ENCODE measurements around the gene HGS.

HGS gene

DNA sequence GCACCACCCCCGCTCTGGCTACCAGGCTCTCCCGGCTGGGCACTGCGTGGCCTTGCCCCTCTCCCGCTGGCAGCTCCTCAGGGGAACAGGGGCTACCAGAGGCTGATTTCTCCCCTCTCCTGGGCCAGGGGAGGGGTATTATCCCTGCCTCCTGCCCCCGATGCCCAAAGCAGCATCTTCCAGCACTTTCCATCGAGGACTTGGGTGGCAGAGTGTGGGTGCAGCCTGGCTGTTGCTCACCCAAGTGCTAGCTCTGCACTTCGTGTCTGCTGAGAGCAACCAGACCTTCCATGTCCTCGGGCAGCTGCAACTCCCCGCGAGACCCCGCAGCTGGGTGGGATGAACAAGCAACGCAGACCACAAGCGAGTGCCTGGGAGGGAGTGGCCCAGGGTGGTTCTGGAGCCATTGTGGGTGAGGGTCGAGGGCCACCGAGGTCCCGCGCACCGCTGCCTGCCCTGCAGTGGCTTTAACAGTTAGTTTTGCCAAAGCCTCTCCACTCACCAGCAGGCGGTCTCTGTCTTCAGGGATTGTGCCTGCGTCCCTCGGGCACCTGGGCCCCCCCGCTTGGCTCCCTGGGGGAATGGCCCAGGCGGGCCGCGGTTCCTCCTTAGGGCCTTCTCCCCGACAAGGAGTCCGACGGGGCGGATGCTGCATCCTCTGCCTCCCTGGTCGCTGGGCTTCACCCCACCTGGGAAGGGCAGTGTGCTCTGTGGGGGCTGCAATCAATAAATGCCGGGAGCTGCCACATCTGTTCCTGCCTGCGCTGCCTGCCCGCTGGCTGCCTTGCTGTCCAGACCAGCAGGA, 36.7 kb downstream of the HGS start:
- no peaks in the 10 kb centered on the region for H3K27me3 ChIP-seq (ENCODE audit: insufficient read depth, low read length)
- no peaks in the 10 kb centered on the region for H3K9me3 ChIP-seq (ENCODE audit: insufficient read depth, low read depth, low read length)
- no peak overlapping the region for H3K27ac ChIP-seq (ENCODE audit: low read length)
- H3K4me3 ChIP-seq (ENCODE audit: low read length), result no peak overlapping the region
- H3K36me3 ChIP-seq (ENCODE audit: insufficient read depth, low read depth, low read length), result no peaks in the 10 kb centered on the region; the same call in 1 of the 2 replicates
- no peak overlapping the region for H3K9ac ChIP-seq (ENCODE audit: low read depth, low read length)
- H3K4me1 ChIP-seq (ENCODE audit: insufficient read depth, low read length), result peaks cover 2% of the 10 kb centered on the region; the same call in 1 of the 2 replicates

- Histone ChIP-seq H3K4me3 (ENCODE audit: low read length) (no peak overlapping the region), H3K36me3 (ENCODE audit: insufficient read depth, low read depth, low read length) (no peaks in the 10 kb centered on the region; the same call in 1 of the 2 replicates), H3K27me3 (ENCODE audit: insufficient read depth, low read length) (no peaks in the 10 kb centered on the region), H3K9me3 (ENCODE audit: insufficient read depth, low read depth, low read length) (no peaks in the 10 kb centered on the region), H3K9ac (ENCODE audit: low read depth, low read length) (no peak overlapping the region), H3K27ac (ENCODE audit: low read length) (no peak overlapping the region), H3K4me1 (ENCODE audit: insufficient read depth, low read length) (peaks cover 2% of the 10 kb centered on the region; the same call in 1 of the 2 replicates)
Measured at GRCh38 chr17:81722184-81723120, 38.6 kb downstream of the HGS start.

- Histone ChIP-seq H3K4me1 (ENCODE audit: insufficient read depth, low read length) (peaks cover 2% of the 10 kb centered on the region; the same call in 1 of the 2 replicates), H3K27ac (ENCODE audit: low read length) (no peak overlapping the region)
Measured at GRCh38 chr17:81723651-81724209, 39.9 kb downstream of the HGS start.

GRCh38 chr17:81725439-81725838, 41.6 kb downstream of the HGS start:
- Histone ChIP-seq H3K36me3 (ENCODE audit: insufficient read depth, low read depth, low read length) (no peaks in the 10 kb centered on the region), H3K27me3 (ENCODE audit: insufficient read depth, low read length) (no peaks in the 10 kb centered on the region), H3K27ac (ENCODE audit: low read length) (no peak overlapping the region), H3K4me3 (ENCODE audit: low read length) (no peak overlapping the region), H3K9me3 (ENCODE audit: insufficient read depth, low read depth, low read length) (no peaks in the 10 kb centered on the region), H3K9ac (ENCODE audit: low read depth, low read length) (no peak overlapping the region), H3K4me1 (ENCODE audit: insufficient read depth, low read length) (peaks cover 2% of the 10 kb centered on the region; the same call in 1 of the 2 replicates)

More at GRCh38 chr17:81723651-81724209, 39.9 kb downstream of the HGS start:
- H3K36me3 ChIP-seq (ENCODE audit: insufficient read depth, low read depth, low read length), result no peaks in the 10 kb centered on the region
- no peak overlapping the region for H3K9ac ChIP-seq (ENCODE audit: low read depth, low read length)
- no peak overlapping the region for H3K4me3 ChIP-seq (ENCODE audit: low read length)
- no peaks in the 10 kb centered on the region for H3K9me3 ChIP-seq (ENCODE audit: insufficient read depth, low read depth, low read length)
- no peaks in the 10 kb centered on the region for H3K27me3 ChIP-seq (ENCODE audit: insufficient read depth, low read length)

- no peaks in the 10 kb centered on the region for H3K36me3 ChIP-seq (ENCODE audit: insufficient read depth, low read depth, low read length)
- no peaks in the 10 kb centered on the region for H3K9me3 ChIP-seq (ENCODE audit: insufficient read depth, low read depth, low read length)
- no peaks in the 10 kb centered on the region for H3K27me3 ChIP-seq (ENCODE audit: insufficient read depth, low read length)
- peaks cover 2% of the 10 kb centered on the region; the same call in 1 of the 2 replicates for H3K4me1 ChIP-seq (ENCODE audit: insufficient read depth, low read length)
- H3K27ac ChIP-seq (ENCODE audit: low read length), result no peak overlapping the region
- no peak overlapping the region for H3K4me3 ChIP-seq (ENCODE audit: low read length)
- no peak overlapping the region for H3K9ac ChIP-seq (ENCODE audit: low read depth, low read length)
Measured at GRCh38 chr17:81726004-81726403, 42.2 kb downstream of the HGS start.

DNA sequence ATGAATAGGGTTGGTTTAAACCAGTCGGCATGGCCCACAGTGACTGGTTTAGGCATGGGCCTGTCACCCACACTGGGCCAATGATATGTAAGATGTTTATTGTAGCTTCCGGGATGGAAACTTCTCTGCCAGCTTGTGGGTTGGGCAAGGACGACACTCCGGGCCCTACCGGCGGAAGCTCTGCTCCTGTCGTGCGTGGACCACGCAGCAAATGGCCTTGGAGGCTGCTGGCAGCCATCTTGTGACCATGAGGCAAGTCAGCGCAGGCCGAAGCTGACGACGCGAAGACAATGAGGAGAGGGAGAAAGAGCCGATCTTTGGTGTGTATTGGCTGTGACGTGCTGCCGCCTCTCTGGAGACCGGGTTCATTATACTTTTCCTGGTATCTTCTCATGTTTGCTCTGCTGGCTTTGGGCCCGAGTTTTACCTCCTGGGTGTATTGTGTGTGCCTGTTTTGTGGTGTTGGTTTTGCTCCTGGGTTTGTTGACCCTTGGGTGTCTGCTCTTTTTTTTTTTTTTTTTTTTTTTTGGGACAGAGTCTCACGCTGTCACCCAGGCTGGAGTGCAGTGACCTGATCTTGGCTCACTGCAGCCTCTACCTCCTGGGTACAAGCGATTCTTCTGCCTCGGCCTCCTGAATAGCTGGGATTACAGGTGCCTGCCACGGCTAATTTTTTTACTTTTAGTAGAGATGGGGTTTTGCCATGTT, 43.7 kb downstream of the HGS start:
- no peak overlapping the region for H3K9ac ChIP-seq (ENCODE audit: low read depth, low read length)
- no peaks in the 10 kb centered on the region for H3K36me3 ChIP-seq (ENCODE audit: insufficient read depth, low read depth, low read length)
- H3K9me3 ChIP-seq (ENCODE audit: insufficient read depth, low read depth, low read length), result no peaks in the 10 kb centered on the region
- no peaks in the 10 kb centered on the region for H3K27me3 ChIP-seq (ENCODE audit: insufficient read depth, low read length)
- H3K4me1 ChIP-seq (ENCODE audit: insufficient read depth, low read length), result peaks cover under 1% of the 10 kb centered on the region; the same call in 1 of the 2 replicates
- H3K27ac ChIP-seq (ENCODE audit: low read length), result no peak overlapping the region
- no peak overlapping the region for H3K4me3 ChIP-seq (ENCODE audit: low read length)

- Histone ChIP-seq H3K4me3 (ENCODE audit: low read length) (no peak overlapping the region), H3K4me1 (ENCODE audit: insufficient read depth, low read length) (no peaks in the 10 kb centered on the region; the same call in 1 of the 2 replicates), H3K27ac (ENCODE audit: low read length) (no peak overlapping the region), H3K9me3 (ENCODE audit: insufficient read depth, low read depth, low read length) (no peaks in the 10 kb centered on the region), H3K36me3 (ENCODE audit: insufficient read depth, low read depth, low read length) (no peaks in the 10 kb centered on the region), H3K9ac (ENCODE audit: low read depth, low read length) (no peak overlapping the region), H3K27me3 (ENCODE audit: insufficient read depth, low read length) (no peaks in the 10 kb centered on the region)
Measured at GRCh38 chr17:81733507-81734404, 49.9 kb downstream of the HGS start.

DNA sequence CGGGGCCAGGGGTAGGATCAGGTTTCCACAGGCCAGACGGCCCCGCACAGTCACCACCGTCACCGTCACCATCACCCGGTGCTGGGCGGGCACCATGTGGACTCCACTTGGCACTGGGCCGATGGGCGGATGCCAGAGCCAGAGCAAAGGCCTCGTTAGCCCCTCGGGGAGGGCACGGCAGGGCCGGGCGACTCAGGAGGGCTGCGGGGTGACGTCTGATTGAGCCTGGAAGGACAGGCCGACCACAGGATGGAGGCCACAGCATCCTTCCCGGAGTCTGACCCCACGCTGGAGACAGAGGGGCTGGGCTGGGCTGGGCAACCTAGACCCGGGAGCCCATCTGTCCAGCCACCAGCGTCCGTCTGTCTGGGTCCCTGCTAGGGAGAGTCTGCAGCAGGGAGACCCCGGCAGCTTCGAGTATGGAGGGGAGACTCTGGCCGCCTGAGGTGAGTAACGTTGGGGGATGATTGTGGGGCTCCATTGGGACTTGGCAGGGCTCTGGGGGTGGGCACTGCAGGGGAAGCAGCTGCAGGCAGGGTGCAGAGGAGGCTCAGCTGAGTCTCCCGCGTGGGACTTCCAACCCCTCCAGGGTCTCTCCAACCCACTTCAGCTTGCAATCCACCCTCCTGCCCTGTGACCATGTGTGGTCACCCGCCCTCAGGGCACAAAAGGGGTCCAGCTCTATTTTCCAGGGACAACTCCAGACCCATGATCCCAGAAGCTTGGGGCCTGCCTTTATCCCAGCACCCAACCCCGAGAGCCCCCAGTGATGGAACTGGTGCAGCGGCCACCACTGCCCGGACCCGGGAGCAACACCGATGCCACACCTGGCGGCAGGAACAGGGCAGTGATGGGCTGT, 50.8 kb downstream of the HGS start:
- Histone ChIP-seq H3K27me3 (ENCODE audit: insufficient read depth, low read length) (no peaks in the 10 kb centered on the region), H3K9me3 (ENCODE audit: insufficient read depth, low read depth, low read length) (no peaks in the 10 kb centered on the region), H3K36me3 (ENCODE audit: insufficient read depth, low read depth, low read length) (no peaks in the 10 kb centered on the region), H3K4me3 (ENCODE audit: low read length) (no peak overlapping the region), H3K4me1 (ENCODE audit: insufficient read depth, low read length) (no peaks in the 10 kb centered on the region; the same call in 1 of the 2 replicates), H3K9ac (ENCODE audit: low read depth, low read length) (no peak overlapping the region), H3K27ac (ENCODE audit: low read length) (no peak overlapping the region)

GRCh38 chr17:81735264-81736102, 51.7 kb downstream of the HGS start:
- Histone ChIP-seq H3K4me3 (ENCODE audit: low read length) (no peak overlapping the region), H3K27ac (ENCODE audit: low read length) (no peak overlapping the region), H3K9me3 (ENCODE audit: insufficient read depth, low read depth, low read length) (no peaks in the 10 kb centered on the region), H3K4me1 (ENCODE audit: insufficient read depth, low read length) (no peaks in the 10 kb centered on the region; the same call in 1 of the 2 replicates), H3K36me3 (ENCODE audit: insufficient read depth, low read depth, low read length) (no peaks in the 10 kb centered on the region), H3K27me3 (ENCODE audit: insufficient read depth, low read length) (no peaks in the 10 kb centered on the region), H3K9ac (ENCODE audit: low read depth, low read length) (no peak overlapping the region)
